A549 (cell line): ENCODE results near the gene CPT1A. TPM values are rescaled to one million over a fixed set of nuclear protein-coding genes. Genes with fewer than 3 reads are reported as not detected.
A peak's percentile ranks its signal among the peaks of the same experiment; 100 is the strongest.

Experiments used
- ATAC-seq, 2 experiments: fragments of 200-7000 bp in 1 of 2; fragments of >200 bp in 1 of 2; cut with Nextera tagmentation in 1 of 2; cut with Tn5 transposase in 1 of 2; 3 replicates each; pipeline versions ENCODE4 v1.8.0 to v1.9.1; 2018 to 2020; ENCODE audit warnings: mild to moderate bottlenecking in 1 of 2, moderate library complexity in 1 of 2
- CTCF ChIA-PET: fragments of 300-600 bp; sonication (Branson Sonifier 250); formaldehyde crosslinking; extraction: SDS; loops from one replicate; lab custom pipeline; 2021; ENCODE audit warnings: antibody characterized with exemption, inconsistent platforms; lab: Yijun Ruan, JAX
- POLR2A ChIA-PET: fragments of 350-600 bp; formaldehyde crosslinking; extraction: SDS; loops from one replicate; lab custom pipeline; 2021; ENCODE audit warnings: antibody characterized with exemption, inconsistent platforms; lab: Yijun Ruan, JAX
- DNase-seq, 2 experiments: peaks; one replicate each; pipeline versions ENCODE4 v3.0.0 to v3.0.0-alpha.2; 2011 to 2016; ENCODE audit warnings: low read depth in 1 of 2, low spot score in 1 of 2
- FAIRE-seq: peaks from 2 replicates; lab custom pipeline; 2011; peaks lifted over from hg19 to GRCh38; lab: Jason Lieb, UNC
- H3K27ac ChIP-seq, 2 experiments: fragments of >200 bp; sonication (Bioruptor Twin); formaldehyde crosslinking; 3 replicates each; pipeline ENCODE4 v1.5.1; 2016 to 2017
- H3K4me1 ChIP-seq: fragments of >200 bp; sonication (Bioruptor Twin); formaldehyde crosslinking; 3 replicates; pipeline ENCODE4 v1.6.1; 2016
- H3K4me2 ChIP-seq: fragments of >200 bp; sonication (Bioruptor Twin); formaldehyde crosslinking; 3 replicates; pipeline ENCODE4 v1.6.1; 2016
- H3K4me3 ChIP-seq: fragments of >200 bp; sonication (Bioruptor Twin); formaldehyde crosslinking; 3 replicates; pipeline ENCODE4 v1.5.1; 2016
- H3K9me3 ChIP-seq: fragments of >200 bp; sonication (Bioruptor Twin); formaldehyde crosslinking; 3 replicates; pipeline ENCODE4 v1.6.1; 2016
- BHLHE40 ChIP-seq: IDR thresholded peaks from 2 replicates; pipeline ENCODE4 v1.6.1; 2012; ENCODE audit warnings: low read depth, low read length, inconsistent platforms
- CBX2 ChIP-seq: fragments of 200-600 bp; sonication (generic); IDR thresholded peaks from 2 replicates; pipeline ENCODE4 v1.6.1; 2016; ENCODE audit warnings: low read depth, mild to moderate bottlenecking, borderline replicate concordance
- CHD2 ChIP-seq: fragments of 150-350 bp; IDR thresholded peaks from 2 replicates; pipeline ENCODE4 v1.6.1; 2014; ENCODE audit warnings: low read length; ENCODE audit not compliant: partially characterized antibody
- CHD4 ChIP-seq: fragments of 200-600 bp; sonication (generic); IDR thresholded peaks from 2 replicates; pipeline ENCODE4 v1.6.1; 2016; ENCODE audit warnings: antibody characterized with exemption, mild to moderate bottlenecking, borderline replicate concordance
- EHMT2 ChIP-seq: fragments of 200-600 bp; sonication (generic); IDR thresholded peaks from 2 replicates; pipeline ENCODE4 v1.6.1; 2016; ENCODE audit warnings: antibody characterized with exemption, low read depth, mild to moderate bottlenecking, moderate library complexity
- FOSL2 ChIP-seq, 2 experiments: fragments of 450-650 bp in 1 of 2; fragments of >200 bp in 1 of 2; sonication (Bioruptor Twin) in 1 of 2; formaldehyde crosslinking; IDR thresholded peaks; 2 replicates each; pipeline versions ENCODE4 v1.5.0 to v1.6.1; 2016 to 2020; ENCODE audit warnings: mild to moderate bottlenecking in 1 of 2, moderate library complexity in 1 of 2
- GATA3 ChIP-seq: IDR thresholded peaks from 2 replicates; pipeline ENCODE4 v1.6.1; 2012; ENCODE audit warnings: borderline replicate concordance
- HMGXB4 ChIP-seq: fragments of 250-450 bp; sonication (Bioruptor Pico); IDR thresholded peaks from 2 replicates; pipeline ENCODE4 v1.5.0; 2021; ENCODE audit warnings: mild to moderate bottlenecking, moderate library complexity, borderline replicate concordance
- HOXB13 ChIP-seq: fragments of 250-450 bp; sonication (Bioruptor Pico); IDR thresholded peaks from 2 replicates; pipeline ENCODE4 v1.5.0; 2020; ENCODE audit warnings: low read depth, mild to moderate bottlenecking, moderate library complexity
- JUN ChIP-seq, 2 experiments: fragments of >200 bp; sonication (Bioruptor Twin); formaldehyde crosslinking; IDR thresholded peaks; 2 replicates in 1 of 2; 3 replicates in 1 of 2; pipeline ENCODE4 v1.6.1; 2016 to 2017
- JUNB ChIP-seq: fragments of >200 bp; sonication (Bioruptor Twin); formaldehyde crosslinking; IDR thresholded peaks from 2 replicates; pipeline ENCODE4 v1.6.1; 2016
- KDM1A ChIP-seq: fragments of 200-600 bp; sonication (generic); IDR thresholded peaks from 2 replicates; pipeline ENCODE4 v1.6.1; 2016; ENCODE audit warnings: low read depth, mild to moderate bottlenecking
- MAX ChIP-seq: IDR thresholded peaks from 2 replicates; pipeline ENCODE4 v1.6.1; 2012
- MAZ ChIP-seq: fragments of 150-350 bp; IDR thresholded peaks from 2 replicates; pipeline ENCODE4 v1.6.1; 2014; ENCODE audit warnings: antibody characterized with exemption, low read depth, low read length, borderline replicate concordance
- NFE2L2 ChIP-seq: fragments of 150-350 bp; conservative IDR thresholded peaks from 2 replicates; pipeline ENCODE4 v1.6.1; 2014; ENCODE audit warnings: low read length
- NPAS2 ChIP-seq: fragments of 250-450 bp; sonication (Bioruptor Pico); IDR thresholded peaks from 2 replicates; pipeline ENCODE4 v1.8.0; 2022; ENCODE audit warnings: mild to moderate bottlenecking, moderate library complexity, borderline replicate concordance
- PBX3 ChIP-seq: IDR thresholded peaks from 2 replicates; pipeline ENCODE4 v1.6.1; 2012
- PHF8 ChIP-seq: fragments of 200-600 bp; sonication (generic); IDR thresholded peaks from 2 replicates; pipeline ENCODE4 v1.6.1; 2016; ENCODE audit warnings: low read depth, mild to moderate bottlenecking, antibody characterized with exemption, moderate library complexity, borderline replicate concordance
- POLR2A ChIP-seq: IDR thresholded peaks from 2 replicates; pipeline ENCODE4 v1.6.1; 2012; ENCODE audit warnings: mild to moderate bottlenecking, low read length
- RAD21 ChIP-seq, 2 experiments: fragments of >200 bp in 1 of 2; sonication (Bioruptor Twin) in 1 of 2; formaldehyde crosslinking in 1 of 2; IDR thresholded peaks in 1 of 2; conservative IDR thresholded peaks in 1 of 2; 2 replicates in 1 of 2; 3 replicates in 1 of 2; pipeline ENCODE4 v1.6.1; 2012 to 2018; ENCODE audit warnings: inconsistent platforms in 1 of 2
- SMC3 ChIP-seq: fragments of >200 bp; sonication (Bioruptor Twin); formaldehyde crosslinking; IDR thresholded peaks from 3 replicates; pipeline ENCODE4 v1.6.1; 2018; ENCODE audit warnings: inconsistent platforms
- SREBF2 ChIP-seq: fragments of 450-650 bp; IDR thresholded peaks from 2 replicates; pipeline ENCODE4 v1.6.1; 2014; ENCODE audit warnings: mild to moderate bottlenecking, moderate library complexity
- ZNF302 ChIP-seq: fragments of 250-450 bp; sonication (Bioruptor Pico); IDR thresholded peaks from 2 replicates; pipeline ENCODE4 v1.9.0; 2021; ENCODE audit warnings: inconsistent platforms, mild to moderate bottlenecking, moderate library complexity
- ZSCAN20 ChIP-seq: fragments of 250-450 bp; sonication (Bioruptor Pico); IDR thresholded peaks from 2 replicates; pipeline ENCODE4 v1.8.0; 2022; ENCODE audit warnings: mild to moderate bottlenecking, moderate library complexity
- WGBS: methylation state at CpG from one replicate; pipeline ENCODE4 v1.1.6; 2017; ENCODE audit errors: missing lambda C conversion rate; 5-methylcytosine and 5-hydroxymethylcytosine counted together
- polyA plus RNA-seq, 4 experiments: library from polyadenylated mRNA; depleted of rRNA in 3 of 4; stranded (reverse); fragments of >200 nt; fragmentation: RNase III in 1 of 4; extraction: RNeasy Plus Mini Kit Qiagen cat#74134 plus additional on column Dnase treatment in 1 of 4; gene quantifications; 2 replicates in 3 of 4; 3 replicates in 1 of 4; pipeline ENCODE4 v1.2.3, GENCODE V29; 2011 to 2017

CPT1A gene
- polyA plus RNA-seq, 2 of the 4 experiments (the other 2 are of a cell fraction) = 15.0 to 21.4 TPM

- no peak for TF ChIP-seq SREBF2
- TF ChIP-seq HMGXB4 = no peak
- TF ChIP-seq HOXB13 = no peak
- TF ChIP-seq ZNF302 = no peak
- no peak for TF ChIP-seq KDM1A
- TF ChIP-seq POLR2A = no peak
- TF ChIP-seq BHLHE40 = no peak
- no peak for TF ChIP-seq NPAS2 (CRISPR knock-in tag)
- no peak for TF ChIP-seq EHMT2
- no peak for TF ChIP-seq GATA3
- TF ChIP-seq ZSCAN20 (CRISPR knock-in tag) = no peak
- DNase-seq (no peak), FAIRE-seq (no peak), ATAC-seq (no peak)
- CTCF ChIA-PET = interaction anchor here (1.0 to 1.1 kb wide), 2 partner anchors 25 to 121 kb away, joined by 3 read pairs; no protein-coding TSS in a partner anchor
- 87% methylated on average over 9 of the region's 9 CpGs for WGBS
- no peak overlapping the region for H3K27ac ChIP-seq
- POLR2A ChIA-PET = no interaction called here
- H3K4me2 ChIP-seq = no peak overlapping the region
- H3K4me3 ChIP-seq = no peak overlapping the region
- H3K9me3 ChIP-seq = no peaks in the 10 kb centered on the region
- H3K4me1 ChIP-seq = no peaks in the 10 kb centered on the region
Measured at GRCh38 chr11:68753300-68753699, 88.4 kb downstream of the CPT1A start.

GRCh38 chr11:68751331-68751856, 90.3 kb downstream of the CPT1A start, which contains the start of gene TESMIN:
Gene TESMIN, minus strand, starts transcription at chr11:68751520. Its CDS starts 860 bp downstream, at chr11:68750660.
- peak; percentile 85 to 89 for DNase-seq
- peak; percentile 86 to 97 for ATAC-seq
- FAIRE-seq = no peak
- Histone ChIP-seq H3K4me2 (peak within 1 kb of the TSS; percentile 76), H3K4me1 (no peaks in the 10 kb centered on the region), H3K9me3 (no peaks in the 10 kb centered on the region), H3K27ac (peak within 1 kb of the TSS; percentile 96 to 99)
- WGBS = 0% methylated on average over 4 of the region's 42 CpGs
- TF ChIP-seq SMC3 (peak; percentile 11; the same call in 1 of the 3 replicates), MAX (peak; percentile 60; the same call in 1 of the 2 replicates), MAZ (0 out of 2 replicates have a peak, but pooled peaks have one; percentile 35), PHF8 (peak; percentile 51; the same call in 1 of the 2 replicates), NFE2L2 (no peak), PBX3 (no peak), CBX2 (no peak), CHD2 (peak; percentile 75), POLR2A (0 out of 2 replicates have a peak, but pooled peaks have one; percentile 21), FOSL2 (IDR thresholded peaks at IDR 0.05) (no peak), FOSL2 (CRISPR knock-in tag; IDR thresholded peaks at IDR 0.05) (no peak), KDM1A (no peak), RAD21 (conservative IDR thresholded peaks at IDR 0.05 in 1 of 2, IDR thresholded peaks at IDR 0.05 in 1 of 2) (no peak), JUN (IDR thresholded peaks at IDR 0.05) (peak in 1 of 2 experiments; percentile 41; a peak in 1 of 5 replicates), JUNB (no peak), CHD4 (no peak)
- TF ChIP-seq, all 56 proteins: peak for 7
- peak within 1 kb of the TSS; percentile 82 for H3K4me3 ChIP-seq
- ChIA-PET CTCF (interaction anchor here (1.4 kb wide), 1 partner anchor 20 kb away, joined by 3 read pairs; no protein-coding TSS in a partner anchor), POLR2A (no interaction called here)
